ENCODE data around the gene C3orf33. TPM values are rescaled to one million over a fixed set of nuclear protein-coding genes. Genes with fewer than 3 reads are reported as not detected.

The C3orf33 gene
- total and polyA plus RNA-seq, 2 of the 13 experiments (the other 11 are each of a cell fraction or from before 2014, with no cell fraction given), result 9.2 to 12.6 TPM

- TF ChIP-seq ZNF629 (CRISPR knock-in tag; conservative IDR thresholded peaks at IDR 0.05), result no peak
- no peak for TF ChIP-seq ZNF761 (CRISPR knock-in tag; conservative IDR thresholded peaks at IDR 0.05)
These were observed 59.4 kb downstream of the C3orf33 start (continued) for GRCh38 chr3:155746703-155747102.

GRCh38 chr3:155745795-155746550 lies 60.1 kb downstream of the C3orf33 start:
- CTCF ChIA-PET (ENCODE audit: low intra/inter-chr PET ratio, low total read pairs), result no interaction called here
- WGBS (ENCODE audit: low lambda C conversion rate), result 12% methylated on average over 12 of the region's 19 CpGs
- Histone ChIP-seq H3K27me3 (ENCODE audit: control insufficient read depth in 1 of 2, insufficient read depth in 2 of 2, low read length in 2 of 2) (peaks cover 0 to 3% of the 10 kb centered on the region in 2 experiments; a peak in 1 of 5 replicates), H3K79me2 (ENCODE audit: insufficient read depth, low read length) (no peaks in the 10 kb centered on the region), H3K4me2 (ENCODE audit: low read depth, low read length) (peak overlapping the region; percentile 70), H3K36me3 (replicated peaks in 1 of 2; ENCODE audit: control insufficient read depth in 1 of 2, insufficient read depth in 2 of 2, low read length in 2 of 2) (no peaks in the 10 kb centered on the region), H3K4me3 (replicated peaks in 1 of 3; ENCODE audit: insufficient read depth in 1 of 3, low read depth in 2 of 3, low read length in 3 of 3) (peak overlapping the region; percentile 45 to 74 (median 48)), H3K4me1 (ENCODE audit: insufficient read depth, low read length) (peaks cover 65% of the 10 kb centered on the region), H3K27ac (ENCODE audit: extremely low read length, insufficient read depth, low read length) (no peak overlapping the region), H3K9ac (ENCODE audit: insufficient read depth, low read depth, low read length) (peak overlapping the region; percentile 45; the same call in 1 of the 2 replicates), H2AFZ (ENCODE audit: low read length) (peak overlapping the region; percentile 83), H3K9me3 (ENCODE audit: low read length) (no peaks in the 10 kb centered on the region), H4K20me1 (ENCODE audit: insufficient read depth, low read length) (no peaks in the 10 kb centered on the region)
- DNase-seq (ENCODE audit: low spot score), result peak; percentile 37
- POLR2A ChIA-PET, result interaction anchor here (0.6 to 5.6 kb wide), 3 partner anchors 60 to 1415 kb away, joined by 3 to 38 read pairs (median 3); partner anchors contain the start of gene C3orf33
- peak; percentile 32 for FAIRE-seq
- ATAC-seq, result peak; percentile 49
- intact Hi-C loops (cut with micrococcal nuclease; ENCODE audit: unreplicated experiment) (loop anchor here (1.0 to 5.0 kb wide), 3 partner anchors 32 to 106 kb away; partner anchors contain the start of genes C3orf33 and SLC33A1), in situ Hi-C loops (cut with HindIII; ENCODE audit: extremely low pct_ligation_motif_present, low pct_unique_long_range_greater_than_20kb) (loop anchor here (5.0 kb wide), 1 partner anchor 116 kb away; no protein-coding TSS in a partner anchor)
- BruUV-seq (replicated peaks), result no TSS peak
- TF ChIP-seq ZNF598 (CRISPR knock-in tag; IDR thresholded peaks at IDR 0.05; ENCODE audit: borderline replicate concordance) (no peak), ZNF281 (CRISPR knock-in tag; IDR thresholded peaks at IDR 0.05; ENCODE audit: borderline replicate concordance) (no peak), CC2D1A (CRISPR knock-in tag; IDR thresholded peaks at IDR 0.05) (no peak), CSRNP2 (CRISPR knock-in tag; conservative IDR thresholded peaks at IDR 0.05; ENCODE audit: low read depth) (no peak), SOX13 (IDR thresholded peaks at IDR 0.05) (no peak), SOX13 (CRISPR knock-in tag; conservative IDR thresholded peaks at IDR 0.05 in 1 of 2, IDR thresholded peaks at IDR 0.05 in 1 of 2) (peak in 1 of 2 experiments; percentile 31; a peak in 1 of 4 replicates), MIER3 (CRISPR knock-in tag; IDR thresholded peaks at IDR 0.05; ENCODE audit: borderline replicate concordance) (no peak), MBD4 (IDR thresholded peaks at IDR 0.05; ENCODE audit: borderline replicate concordance, low read length) (0 out of 2 replicates have a peak, but pooled peaks have one; percentile 39), RBM39 (IDR thresholded peaks at IDR 0.05; ENCODE audit: low read depth, low read length, poor library complexity, severe bottlenecking) (no peak), MYC (CRISPR knock-in tag; IDR thresholded peaks at IDR 0.05; ENCODE audit: borderline replicate concordance) (no peak), MYPOP (CRISPR knock-in tag; IDR thresholded peaks at IDR 0.05) (no peak)

All from HepG2 (cell line).